ENCODE results near the gene SHISAL1.
"Not testable (repeated sequence)": the region's sequence is repeated elsewhere in the genome, so short reads cannot be mapped to it uniquely, and the experiment has no call there.

Gene SHISAL1

DNA sequence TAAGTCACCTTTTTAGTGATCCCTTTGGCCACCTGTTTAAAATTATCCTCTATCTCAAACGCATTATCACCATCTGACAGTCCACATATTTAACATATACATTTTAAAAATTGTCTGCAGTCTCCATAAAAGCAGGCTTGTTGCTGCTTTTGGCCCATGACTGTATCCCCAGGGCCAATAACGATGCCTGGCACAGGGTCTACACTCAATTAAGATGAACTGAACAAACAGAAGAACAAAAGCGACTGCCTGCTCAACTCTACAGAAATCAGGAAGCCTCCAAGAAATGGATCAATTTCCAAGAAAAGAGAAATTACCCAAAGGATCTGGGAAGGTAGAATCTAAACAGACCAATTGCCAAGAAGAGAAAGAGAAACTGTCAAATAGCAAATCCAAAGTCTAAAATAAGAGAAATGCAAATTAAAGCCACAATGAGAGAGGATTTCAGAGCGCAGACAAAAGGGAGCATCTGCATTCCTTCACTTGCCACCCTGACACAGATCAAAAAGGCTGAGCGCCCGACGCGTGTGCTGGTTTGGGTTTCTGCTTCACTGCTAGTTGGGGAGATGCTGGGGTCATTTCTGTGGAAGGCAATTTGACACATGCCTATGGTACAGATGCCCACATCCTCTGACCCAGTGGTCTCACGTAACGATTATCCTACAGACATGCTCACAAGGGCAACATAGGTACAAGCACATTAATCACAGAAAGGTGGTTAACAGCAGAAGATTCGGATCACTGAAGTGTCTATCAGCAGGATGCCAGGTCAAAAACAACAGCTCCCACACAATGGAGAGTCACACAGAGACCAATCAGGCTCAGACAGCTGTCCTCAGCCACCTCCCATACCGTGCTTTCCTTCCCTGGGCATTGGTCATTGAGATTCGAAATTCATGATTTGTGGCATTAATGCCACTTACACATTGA, 55.9 kb downstream of the SHISAL1 start:
- no peak for DNase-seq

DNA sequence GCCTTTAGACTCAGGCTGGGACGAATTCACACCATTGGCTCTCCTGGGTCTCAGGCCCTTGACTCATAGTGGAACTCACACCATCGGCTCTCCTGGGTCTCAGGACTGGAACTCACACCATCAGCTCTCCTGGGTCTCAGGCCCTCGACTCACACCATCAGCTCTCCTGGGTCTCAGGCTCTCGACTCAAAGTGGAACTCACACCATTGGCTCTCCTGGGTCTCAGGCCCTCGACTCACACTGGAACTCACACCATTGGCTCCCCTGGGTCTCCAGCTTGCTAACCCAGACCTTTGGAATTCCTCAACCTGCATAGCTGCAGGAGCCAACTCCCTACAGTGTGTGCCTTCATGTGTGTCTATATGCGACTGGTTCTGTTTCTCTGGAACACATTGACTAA, 56.7 kb downstream of the SHISAL1 start:
- no peak for DNase-seq

DNA sequence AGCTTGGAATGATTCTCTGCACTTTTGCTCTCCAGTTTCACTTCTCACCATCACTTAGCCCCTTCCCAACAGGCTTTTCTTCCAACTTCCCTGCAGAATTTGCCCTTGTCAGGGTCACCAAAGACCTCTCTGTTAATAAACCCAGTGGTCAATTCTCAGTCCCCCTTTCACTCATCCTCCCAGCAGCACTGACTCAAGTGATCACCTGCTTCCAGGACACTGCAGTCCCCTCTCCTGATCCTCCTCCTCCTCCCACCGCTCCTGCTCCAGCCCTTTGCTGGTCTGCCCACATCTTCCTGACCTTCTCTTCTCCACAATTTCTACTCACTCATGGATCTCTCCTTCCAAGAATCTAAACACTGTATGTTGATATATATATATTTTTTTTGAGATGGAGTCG, 57.9 kb downstream of the SHISAL1 start:
- no peak for DNase-seq

DNA sequence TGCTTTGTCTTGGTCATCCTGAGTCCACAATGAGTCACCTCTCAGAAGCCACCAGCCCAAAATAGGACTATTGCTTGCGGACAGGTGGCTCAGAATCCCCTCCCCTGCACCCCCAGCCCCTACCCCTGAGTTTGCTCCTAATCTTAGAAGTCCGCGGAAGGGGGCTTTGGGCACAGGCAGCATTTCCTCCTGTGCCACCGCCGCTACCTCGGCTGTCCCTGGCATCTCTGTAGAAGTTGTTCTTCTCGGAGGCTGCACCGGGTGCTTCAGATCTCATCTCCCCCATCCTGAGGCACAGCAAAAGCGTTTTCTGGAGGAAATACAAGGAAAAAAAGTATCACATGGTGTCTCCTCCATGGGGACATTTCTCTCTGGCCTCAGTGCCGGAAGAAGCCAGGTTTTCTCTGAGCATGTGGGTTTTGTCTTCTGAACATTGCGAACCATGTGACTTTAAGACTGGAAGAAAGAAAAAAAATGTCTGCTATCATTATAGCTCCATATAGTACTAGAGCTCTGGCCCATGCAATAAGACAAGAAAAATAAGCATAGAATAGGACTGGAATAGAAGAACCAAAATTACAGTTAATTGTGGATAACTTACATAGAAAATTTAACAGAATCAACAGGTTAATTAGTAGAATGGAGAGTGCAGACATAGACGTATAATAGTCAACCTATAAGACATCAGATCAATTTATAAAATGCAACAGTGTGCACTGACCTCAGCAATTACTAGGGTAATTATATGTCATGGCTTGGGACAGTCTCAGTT, 63.2 kb downstream of the SHISAL1 start:
- DNase-seq: no peak

DNA sequence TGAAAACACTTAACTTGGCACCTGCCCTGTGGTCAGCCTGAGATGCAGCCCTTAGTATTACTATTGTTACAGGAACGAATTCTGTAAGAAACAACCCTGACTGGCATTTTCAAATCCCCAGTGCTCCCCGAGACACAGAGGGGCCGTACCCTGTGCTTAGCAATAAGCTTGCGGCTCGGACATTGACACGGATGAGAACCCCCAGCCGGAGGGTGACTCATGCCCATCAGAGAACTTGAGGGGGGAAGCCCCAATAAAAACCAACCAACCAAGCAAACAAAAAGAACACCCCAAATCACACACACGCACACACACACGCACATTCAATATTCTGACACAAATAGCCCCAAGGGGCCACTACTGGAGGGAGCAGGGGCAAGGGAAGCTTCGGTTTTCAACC, 63.8 kb downstream of the SHISAL1 start:
- no peak for DNase-seq

DNA sequence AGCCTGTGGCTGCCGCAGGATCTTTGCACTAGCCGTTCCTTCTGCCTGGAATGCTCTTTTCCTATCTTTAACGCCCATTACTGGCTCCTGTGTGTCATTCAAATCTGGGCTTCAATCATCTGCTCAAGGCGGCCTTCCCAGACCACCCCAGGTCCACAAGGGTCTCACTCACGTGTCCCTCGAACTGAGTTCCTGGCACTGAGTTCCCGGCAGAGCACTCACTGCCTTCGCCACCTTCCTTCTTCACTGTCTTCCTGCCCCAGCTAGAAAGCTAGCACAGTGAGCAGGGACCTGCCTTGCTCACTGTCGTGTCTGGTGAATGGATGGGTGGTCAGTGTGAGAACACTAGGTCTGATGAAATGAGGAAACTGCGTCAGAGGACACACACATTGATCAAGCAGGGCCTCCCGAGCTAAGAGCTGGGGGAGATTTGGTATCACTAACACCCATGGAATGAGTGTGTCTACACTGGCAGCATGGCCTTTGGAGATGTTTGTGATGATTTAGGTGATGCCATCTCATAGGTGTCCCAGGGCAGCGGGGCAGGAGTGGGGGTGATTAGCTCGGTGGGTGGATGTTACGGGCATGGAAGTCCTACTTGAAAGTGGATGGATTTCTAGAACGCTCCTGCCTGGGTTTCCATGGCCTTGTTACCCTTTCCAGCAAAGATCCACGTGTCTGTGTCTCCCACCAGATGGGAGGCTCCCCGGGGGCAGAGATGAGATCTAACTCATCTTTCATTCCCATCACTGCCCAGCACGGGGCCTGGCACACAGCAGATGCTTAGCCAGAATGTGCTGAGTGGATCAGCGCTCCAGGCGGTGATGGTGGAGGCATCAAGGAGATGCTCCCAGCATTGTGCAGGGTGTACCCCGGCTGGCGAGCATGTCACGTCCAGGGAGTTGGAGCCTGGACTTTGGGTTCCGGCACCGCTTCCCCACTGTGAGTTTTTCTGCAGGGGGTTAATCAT, 64.5 kb downstream of the SHISAL1 start:
- no peak for DNase-seq

DNA sequence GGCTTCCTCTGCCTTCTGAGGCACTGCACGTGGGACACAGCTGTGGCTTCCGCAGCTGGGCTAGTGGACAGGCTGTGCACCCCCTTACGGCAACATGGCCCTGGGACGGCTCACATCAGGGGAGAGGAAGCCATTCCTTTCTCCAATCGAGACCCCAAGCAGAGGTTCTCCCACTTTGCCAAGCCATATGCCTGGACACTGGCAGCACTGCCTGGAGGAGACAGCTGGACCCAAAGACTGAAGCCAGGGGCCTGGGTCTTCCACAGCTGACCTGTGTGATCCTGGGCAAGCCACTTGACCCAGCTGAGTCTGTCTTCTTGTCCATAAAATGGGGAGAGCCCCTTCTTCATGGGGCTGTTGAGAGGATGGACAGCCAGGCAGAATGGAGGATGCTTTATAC, 65.4 kb downstream of the SHISAL1 start:
- no peak for DNase-seq

DNA sequence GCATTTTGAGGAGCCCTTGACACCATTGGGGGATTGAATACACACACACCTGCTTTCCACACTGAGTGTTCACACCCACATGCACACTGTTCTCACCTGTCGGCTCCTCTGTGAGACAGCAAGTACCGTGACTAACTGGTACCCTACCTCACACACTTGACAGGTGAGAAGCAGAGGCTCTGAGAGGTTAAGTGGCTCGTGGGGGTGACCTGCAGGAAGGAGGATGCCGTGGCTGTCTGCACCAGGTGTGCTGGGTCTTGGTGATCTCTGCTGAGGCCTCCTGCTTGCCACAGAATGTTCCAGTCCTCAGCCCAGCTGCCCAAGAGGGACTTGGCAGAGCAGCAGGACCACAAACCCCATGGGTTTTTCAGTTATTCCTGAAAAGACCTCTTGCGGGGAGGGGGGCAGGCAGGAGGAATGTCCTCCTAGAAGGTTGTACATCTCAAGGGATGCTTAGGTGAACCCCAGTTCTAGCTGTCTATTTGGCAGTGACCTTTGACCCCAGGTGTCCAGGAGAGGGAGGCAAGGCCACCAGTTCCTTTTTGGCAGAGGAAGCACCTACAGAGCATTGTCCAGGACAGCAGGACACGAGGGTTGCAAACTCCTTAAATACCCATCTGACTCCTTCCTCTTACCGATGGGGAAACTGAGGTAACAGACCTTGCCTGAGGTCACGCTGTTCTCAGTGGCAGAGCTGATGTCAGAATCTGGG, 66.0 kb downstream of the SHISAL1 start:
- no peak for DNase-seq

DNA sequence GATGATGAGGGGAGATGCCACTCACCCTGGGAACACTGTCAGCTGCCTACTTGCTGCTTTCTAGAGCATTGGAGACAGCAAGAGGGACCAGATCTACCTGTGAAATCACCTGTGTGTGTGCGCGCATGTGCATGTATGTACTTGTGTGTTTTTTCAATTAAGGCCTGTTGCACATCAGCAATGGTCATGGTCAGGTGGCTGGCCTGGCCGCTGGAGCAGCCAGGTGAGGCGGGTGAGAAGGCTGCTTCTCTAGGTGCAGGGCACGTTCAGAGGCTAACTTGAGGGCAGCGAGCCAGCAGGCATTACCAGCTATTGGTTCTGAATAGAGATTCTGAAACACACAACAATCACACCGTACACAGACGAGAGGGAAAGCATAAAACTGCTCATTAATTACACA, 66.9 kb downstream of the SHISAL1 start:
- DNase-seq: no peak

DNA sequence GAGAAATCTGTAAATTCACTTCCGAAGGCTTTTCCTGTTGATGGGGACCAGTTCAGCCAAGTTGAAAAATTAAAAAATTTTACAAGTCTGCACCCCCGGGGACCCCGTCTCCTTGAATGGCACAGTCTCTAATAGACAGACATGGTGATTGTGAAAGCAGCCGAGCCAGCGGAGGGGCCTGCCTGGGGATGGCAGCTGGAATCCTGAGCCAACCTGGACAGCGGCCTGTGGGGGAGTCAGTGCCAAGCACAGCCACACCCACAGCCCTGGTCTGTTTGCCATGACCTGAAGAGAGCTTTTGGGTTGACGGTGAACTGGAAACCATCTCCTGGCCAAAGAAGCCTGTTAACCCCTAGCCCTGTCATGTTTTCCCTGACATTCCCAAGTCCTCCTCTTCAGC, 67.3 kb downstream of the SHISAL1 start:
- no peak for DNase-seq

DNA sequence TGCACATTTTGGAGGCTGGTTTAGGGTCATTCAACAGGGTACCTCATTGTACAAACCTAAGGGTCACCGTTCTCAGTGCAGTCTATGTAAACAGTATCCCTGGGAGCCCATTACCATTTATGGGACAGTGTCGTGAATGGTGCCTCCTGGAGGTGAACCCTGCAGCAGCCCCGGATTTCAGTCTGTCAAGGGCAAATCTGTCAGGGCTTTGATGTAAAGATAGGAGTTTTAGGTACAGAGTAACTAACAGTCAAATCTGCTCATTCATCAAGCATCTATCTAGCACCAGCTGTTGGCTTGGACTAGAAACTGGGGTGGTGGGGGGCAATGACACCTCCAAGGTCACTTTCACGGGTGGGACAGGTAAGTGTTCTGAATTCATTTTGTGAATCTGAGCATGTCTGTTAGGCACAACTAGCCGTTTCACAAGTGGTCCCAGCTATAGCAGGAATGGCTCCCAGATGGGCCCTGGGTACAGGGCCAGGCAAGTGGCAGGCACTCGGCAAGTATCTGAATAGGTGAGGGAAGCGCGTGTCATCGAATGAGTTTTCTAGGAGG, 68.4 kb downstream of the SHISAL1 start:
- DNase-seq: no peak

DNA sequence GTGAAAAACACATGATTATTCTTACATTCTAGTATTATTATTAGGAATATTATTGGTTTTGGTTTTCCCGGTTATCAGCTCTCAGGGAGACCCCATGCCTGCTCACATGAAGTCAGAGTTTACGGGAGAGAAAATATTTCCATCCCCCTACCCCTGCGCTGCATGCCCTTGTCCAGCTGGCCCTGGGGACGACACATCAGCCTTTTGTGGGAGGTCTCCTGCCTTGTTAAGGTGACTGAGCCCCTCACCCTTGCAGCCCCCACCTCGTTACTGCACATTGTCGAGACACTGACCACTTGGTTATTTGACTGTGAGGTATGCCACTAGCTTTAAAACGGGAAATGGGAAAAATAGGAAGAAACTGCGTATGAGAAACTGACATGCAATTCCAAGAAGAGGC, 69.0 kb downstream of the SHISAL1 start:
- DNase-seq: no peak

DNA sequence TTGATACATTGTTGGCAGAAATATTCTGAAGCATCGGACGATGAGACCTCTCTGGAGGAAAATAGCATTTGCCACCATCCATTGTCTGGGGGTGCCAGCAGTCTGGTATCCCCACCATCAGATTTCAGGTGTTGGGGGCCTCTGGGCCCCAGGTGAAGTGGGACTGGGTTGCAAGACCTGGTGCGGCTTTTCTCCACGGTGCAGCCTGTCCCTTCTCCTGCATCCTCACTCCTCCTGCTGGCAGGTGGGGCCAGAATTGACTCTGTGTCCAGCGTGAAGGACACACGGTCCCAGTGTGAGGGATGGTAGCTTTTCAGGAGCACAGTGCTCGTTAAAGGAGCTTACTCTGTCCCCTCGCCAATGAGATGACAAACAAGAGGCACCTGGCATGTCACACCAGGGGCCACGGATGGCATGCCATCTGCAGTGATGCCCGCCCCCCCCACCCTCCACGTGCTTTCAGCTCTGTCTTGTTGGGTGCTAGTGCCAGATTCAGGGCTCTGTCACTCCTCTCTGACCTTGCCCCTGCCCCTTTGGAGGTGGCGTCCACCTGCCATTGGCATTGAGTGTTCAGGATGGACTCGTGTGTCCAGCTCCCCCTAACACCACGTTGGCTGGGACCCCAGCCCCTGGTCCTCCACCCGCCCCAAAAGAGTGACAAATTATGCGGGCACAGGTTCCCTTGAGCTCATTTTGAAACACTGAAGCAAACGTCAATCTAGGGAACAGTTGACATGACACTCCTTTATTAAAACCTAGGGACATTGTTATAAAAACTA, 69.6 kb downstream of the SHISAL1 start:
- no peak for DNase-seq

DNA sequence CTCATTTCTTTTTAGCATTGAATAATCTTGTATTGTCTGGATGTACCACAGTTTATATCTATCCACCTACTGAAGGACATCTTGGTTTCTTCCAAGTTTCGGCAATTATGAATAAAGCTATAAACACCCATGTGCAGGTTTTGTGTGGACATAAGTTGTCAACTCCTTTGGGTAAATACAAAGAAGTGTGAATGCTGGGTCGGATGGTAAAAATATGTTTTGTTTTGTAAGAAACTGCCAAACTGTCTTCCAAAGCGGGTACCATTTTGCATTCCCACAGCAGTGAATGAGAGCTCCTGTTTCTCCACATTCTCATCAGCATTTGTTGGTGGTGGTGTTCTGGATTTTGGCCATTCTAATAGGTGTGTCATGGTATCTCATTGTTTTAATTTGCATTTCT, 71.6 kb downstream of the SHISAL1 start:
- DNase-seq: not testable (repeated sequence)

DNA sequence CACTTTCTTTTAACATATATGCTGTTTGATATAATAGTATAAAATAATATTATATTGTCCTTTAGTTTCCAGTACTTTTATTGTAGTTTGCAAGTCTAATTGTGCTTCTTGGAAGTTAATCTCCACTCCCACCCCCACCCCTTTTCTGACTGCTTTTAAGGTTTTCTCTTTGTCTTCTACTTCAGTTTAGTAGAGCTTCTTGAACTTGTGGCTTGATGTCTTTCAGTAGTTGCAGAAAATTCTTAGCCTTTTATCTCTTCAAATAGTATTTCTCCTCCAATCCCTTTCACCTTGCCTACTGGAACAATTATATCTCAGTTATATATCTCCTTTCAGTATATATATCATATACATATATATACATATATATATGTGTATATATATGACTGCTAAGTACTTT, 75.5 kb downstream of the SHISAL1 start:
- DNase-seq: no peak

DNA sequence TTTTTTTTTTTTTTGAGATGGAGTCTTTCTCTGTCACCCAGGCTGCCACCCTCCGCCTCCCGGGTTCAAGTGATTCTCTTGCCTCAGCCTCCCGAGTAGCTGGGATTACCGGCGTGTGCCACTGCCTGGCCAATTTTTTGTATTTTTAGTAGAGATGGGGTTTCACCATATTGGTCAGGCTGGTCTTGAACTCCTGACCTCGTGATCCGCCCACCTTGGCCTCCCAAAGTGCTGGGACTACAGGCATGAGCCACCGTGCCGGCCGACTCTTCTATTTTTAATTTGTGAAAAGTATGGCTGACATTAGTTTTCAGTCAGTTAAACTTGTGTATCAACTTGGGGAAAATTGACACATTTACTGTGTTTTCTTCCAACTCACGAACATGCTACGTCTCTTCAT, 78.4 kb downstream of the SHISAL1 start:
- DNase-seq: not testable (repeated sequence)

DNA sequence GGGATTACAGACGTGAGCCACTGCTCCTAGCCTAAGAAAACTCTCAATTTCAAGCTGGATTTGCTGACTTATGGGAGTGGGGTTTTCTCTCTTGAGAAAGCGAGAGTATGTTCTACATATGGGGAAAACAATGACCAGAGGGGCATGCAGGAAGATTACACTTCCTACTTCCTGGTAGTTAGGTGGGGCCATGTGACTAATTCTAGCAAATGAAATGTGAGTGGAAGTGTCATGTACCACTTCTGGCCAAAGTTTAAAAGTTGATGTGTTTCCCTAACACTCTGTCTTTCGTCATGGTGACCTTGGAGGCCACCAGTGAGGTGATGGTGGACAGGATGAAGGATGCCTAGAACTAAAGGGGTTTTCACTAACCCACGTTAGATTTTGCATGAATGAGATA, 81.5 kb downstream of the SHISAL1 start:
- DNase-seq: no peak

DNA sequence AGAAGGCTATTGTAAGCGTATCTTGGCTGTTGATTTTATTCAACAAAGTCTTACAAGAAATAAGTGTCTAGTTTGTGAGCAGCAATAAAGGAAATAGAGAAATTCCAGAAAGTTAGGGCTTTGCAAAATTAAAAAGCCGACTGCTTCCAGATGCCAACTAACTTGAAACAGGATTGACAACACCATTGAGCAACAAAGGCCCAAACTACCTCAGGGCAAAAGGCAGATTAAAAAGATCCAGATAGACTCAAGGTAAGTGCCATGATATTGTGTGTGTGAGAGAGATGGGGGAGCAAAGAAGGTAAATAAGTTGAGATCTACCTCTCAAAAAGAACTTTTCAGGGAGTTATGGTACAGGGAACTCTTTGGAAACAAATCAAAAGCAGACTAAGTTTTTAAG, 82.9 kb downstream of the SHISAL1 start:
- DNase-seq: no peak

DNA sequence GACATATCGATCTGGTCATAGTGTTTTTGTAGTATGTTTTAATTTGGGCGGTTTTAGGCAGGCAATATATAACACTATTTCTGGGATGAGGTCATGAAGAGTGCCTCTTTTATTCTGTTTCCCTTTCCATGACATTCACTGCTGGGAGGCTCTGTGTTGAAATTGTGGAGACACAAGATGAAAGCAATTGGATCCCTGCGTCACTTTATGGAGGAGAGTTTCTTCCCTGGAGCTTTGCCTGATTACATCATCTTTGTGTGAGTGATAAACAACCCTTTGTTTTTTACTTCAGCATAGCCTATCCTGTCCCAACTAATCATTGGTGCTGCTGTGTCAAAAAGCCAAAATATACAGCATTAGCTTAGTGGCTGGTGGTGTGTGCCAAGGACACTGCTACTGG, 83.4 kb downstream of the SHISAL1 start:
- no peak for DNase-seq

DNA sequence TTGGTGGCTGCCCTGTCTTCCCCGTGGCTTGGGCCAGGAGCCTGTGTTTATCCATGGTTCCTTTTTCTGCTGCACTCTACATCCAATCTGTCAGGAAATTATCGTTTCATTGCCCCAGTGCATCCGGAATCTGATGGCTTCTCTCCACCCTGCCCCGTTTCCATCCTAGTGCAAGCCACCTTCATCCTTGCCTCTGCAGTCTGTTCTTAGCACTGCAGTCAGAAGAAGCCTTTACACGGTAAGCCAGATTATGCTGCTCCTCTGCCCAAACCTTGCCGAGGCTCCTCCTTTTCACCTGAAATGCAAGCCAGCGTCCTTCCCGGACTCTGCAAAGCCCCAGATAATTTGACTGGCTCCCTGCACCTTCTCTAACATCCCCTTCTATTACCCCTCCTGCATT, 86.9 kb downstream of the SHISAL1 start:
- no peak for DNase-seq

DNA sequence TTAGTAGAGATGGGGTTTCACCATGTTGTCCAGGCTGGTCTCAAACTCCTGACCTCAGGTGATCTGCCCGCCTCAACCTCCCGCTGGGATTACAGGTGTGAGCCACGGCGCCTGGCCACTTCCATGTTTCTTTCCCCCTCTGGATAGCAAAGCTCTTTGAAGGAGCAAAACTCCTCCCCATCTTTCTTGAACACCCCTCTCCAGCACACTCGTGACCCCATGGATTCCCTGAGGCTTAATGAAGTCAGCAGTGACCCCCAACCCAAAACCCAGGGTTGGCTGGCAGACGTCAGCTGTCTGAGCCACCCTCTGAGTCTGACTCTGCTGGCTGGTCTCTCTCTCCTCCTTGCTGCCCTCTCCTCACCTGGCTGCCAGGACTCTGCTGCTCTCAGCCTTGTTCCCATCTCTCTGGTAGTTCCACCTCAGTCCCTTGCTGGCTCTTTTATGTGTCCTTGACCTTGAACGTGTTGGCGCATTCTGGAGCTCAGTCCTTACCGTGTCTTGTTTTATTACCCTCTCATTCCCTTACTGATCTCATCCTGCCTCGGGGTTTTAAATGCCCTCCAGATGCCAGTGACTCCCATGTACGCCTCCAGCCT, 87.6 kb downstream of the SHISAL1 start:
- DNase-seq: no peak
